ENCODE data around the gene ZNF263.

The ZNF263 gene

DNA sequence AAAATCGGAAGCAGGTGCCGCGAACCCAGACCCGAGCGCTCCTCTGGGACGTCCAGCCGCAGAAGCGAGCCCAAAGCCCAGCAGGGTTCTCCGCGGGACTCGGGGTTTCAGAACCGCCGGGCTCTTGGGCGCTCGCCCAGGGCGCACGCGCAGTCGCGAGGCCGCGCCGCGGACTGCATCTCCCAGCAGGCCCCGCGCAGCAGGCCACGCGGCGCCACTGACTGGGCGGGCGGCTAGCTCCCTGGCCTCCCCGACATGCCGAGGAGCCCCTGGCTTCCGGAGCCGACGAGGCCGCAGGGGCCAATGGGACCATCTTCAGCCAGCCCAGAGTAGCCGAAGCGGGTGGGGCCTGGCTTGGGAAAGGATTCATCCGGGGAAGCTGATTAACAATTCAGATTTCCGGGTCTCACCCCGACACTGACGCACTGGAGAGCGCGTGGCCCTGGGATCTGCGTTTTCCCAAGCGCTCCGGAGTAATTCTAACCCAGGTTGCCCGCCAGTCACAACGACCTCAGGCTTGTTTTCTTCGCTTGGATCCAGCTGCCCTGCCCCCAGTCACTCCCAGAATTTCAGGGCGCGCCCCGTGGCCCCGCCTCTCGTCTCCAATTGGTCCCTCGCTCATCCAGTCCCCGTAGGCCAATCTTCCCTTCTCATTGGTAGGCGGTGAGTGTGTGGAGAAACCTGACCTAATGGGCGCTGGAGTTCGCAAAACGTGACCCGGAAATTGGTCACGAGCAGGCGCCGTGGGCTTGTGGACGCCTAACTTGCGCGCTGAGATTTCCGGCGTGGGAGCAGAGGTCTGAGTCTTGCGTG, at the start of gene ZNF263:
Gene ZNF263, plus strand, starts transcription at position 762 of the 813 bp plus-strand sequence. CDS start 328 bp downstream, outside the sequence.
- DNase-seq (ENCODE audit: low read depth, low spot score) = peak; percentile 90

DNA sequence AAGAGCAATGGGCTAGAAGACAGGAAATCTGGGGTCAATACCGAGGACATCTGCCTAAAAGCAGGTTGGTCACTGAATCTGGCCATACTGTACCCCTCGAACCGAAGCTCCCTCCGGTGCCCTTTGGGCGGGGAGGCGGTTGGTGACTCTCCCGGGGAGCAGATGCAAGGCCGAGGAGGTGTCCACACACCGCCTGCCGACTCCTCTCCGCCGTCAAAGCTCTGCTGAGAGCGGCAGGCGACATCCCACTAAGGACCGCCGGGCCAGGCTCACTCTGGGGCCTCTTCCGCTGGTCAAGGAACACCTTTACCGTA, 48.8 kb upstream of the ZNF263 start:
- no peak for DNase-seq (ENCODE audit: low read depth, low spot score)

DNA sequence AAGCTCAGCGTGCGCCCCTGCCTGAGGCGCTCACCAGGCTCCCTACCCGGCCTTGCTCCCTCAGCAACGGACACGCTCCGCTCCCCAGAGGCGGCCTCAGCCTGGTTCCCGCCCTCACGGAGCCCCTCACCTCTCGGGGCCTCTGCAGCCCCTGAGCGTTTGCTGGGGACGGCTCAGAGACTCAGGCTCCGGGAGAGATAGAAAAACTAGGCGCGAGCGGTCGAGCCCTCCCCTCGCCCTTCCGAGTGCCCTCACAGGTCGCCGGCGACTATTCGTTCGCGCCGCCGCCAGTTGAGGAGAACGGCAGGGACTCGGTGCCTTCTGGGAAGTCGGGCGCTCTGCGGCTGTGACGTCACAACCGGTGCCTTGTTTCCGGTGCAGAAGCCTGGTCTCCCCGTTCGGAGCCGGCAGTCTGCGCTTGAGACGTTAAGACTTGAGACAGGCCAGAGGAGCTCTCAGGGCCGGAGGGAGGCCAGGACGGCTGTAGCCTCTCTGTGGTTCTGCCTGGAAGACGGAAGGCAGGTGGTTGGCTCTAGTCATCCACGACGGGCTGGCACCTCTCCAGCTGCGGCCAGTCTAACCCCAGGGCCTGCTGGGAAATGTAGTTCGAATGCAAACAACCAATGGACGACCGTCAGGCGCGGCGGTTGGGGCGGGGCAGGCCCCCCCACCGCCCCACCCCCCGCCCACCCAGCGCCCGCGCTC, 48.3 kb upstream of the ZNF263 start, which contains the start of gene ZNF200:
Gene ZNF200, minus strand, starts transcription at position 302 of the 705 bp plus-strand sequence. CDS start 1,403 bp downstream, outside the sequence.
- peak; percentile 83 for DNase-seq (ENCODE audit: low read depth, low spot score)

DNA sequence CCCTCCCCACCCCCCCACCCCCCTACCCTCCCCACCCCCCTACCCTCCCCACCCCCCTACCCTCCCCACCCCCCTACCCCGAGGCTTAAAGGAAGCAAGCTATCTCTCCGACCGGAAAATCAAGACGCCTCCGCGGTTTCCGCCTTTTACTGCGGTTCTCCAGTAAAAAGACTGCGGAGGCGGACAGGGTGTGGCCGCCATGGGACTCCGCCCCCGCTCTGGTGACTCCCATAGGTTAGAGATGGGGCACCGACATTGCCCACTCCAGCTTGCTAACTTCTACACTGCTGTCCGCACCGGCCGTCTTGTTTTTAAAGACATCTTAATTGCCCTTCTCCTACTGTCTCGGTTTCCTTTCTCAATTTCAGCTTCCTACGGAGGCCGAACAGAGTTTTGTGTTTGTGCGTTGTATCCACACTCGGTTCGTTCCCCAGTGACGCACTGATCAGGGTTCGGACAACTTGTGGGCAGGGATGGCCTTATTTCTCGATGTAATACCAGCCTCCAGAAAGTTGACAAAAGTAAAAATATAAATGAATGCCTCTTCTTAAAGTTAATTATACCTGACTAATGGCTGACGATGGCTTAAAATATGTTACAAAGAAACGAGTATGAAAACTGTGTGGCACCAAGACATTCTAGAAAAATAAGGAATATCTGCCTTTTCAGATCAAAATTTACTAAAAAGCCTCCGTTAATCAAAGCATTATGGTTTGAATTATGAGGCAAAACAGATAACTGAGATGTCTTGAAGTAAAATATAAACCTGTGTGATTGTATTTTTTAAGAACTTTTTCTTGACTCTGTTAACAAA, 47.2 kb upstream of the ZNF263 start:
- no peak for DNase-seq (ENCODE audit: low read depth, low spot score)

DNA sequence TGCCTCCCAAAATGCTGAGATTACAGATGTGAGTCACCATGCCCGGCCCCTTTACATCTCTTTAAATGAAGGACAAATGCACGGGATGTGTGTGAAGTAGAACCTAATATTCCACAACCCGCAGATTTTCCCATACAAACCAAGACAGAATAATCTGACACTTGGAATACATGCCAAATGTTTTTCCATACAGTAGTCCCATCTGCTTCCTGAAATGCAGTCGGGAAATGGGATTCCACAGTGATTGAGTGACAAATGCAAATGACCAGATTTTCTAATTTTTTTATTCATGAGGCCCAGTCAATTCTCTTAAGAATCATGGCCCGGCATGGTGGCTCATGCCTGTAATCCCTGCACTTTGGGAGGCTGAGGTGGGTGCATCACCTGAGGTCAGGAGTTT, 41.5 kb upstream of the ZNF263 start:
- no peak for DNase-seq (ENCODE audit: low read depth, low spot score)

DNA sequence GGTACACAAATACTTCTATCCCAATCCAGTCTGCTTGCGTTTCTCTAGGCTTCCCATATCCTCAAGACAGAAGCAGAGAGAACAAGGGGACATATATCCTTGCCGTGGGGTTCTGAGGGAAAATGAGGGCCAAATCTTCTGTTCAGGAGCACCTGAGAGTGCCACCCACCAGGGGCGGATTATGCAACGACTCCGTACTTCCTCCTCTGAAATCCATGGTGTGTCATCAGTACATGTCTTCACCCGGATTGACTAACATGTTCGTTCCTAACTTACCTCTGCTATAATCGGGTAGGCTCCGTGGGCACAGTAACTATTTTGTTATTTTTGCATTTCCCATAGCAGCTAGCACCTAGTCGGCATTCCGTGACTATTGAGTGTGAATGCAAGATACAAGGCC, 40.6 kb upstream of the ZNF263 start:
- no peak for DNase-seq (ENCODE audit: low read depth, low spot score)

DNA sequence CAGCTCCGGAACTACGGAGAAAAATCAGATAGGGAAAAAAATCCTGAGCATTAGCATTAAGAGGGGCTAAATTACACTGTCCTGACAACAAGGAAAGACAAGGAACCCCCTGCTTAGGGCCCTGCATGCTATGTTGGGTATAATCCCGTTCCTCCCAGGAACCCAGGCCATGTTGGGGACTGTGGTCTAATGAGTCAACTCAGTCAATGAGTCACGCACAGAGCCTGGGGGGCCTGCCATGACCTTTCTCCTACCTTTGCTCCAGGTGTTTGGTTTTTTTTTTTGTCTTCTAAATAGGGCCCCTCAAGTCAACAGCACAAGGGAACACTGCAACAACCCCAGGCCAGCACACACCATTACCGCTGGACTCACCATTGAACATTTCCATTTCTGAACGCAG, 39.4 kb upstream of the ZNF263 start:
- no peak for DNase-seq (ENCODE audit: low read depth, low spot score)

DNA sequence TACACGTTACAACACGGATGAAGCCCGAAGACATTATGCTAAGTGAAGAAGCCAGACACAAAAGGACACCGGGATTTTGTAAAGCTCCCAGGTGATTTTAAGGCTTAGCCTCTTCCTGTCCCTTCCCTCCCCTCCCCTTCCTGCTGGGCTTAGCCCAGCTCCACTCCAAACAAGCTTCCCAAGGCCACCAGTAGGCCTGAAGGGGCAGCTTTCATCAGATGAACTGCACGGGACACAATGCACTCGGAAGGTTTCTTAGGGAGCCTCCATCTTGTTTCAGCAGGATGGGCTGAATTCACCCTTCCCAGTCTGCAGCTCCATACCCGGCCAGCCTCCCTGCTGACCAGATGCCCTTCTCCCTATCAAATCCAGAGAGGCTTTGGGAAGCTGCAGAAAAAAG, 37.3 kb upstream of the ZNF263 start:
- DNase-seq (ENCODE audit: low read depth, low spot score) = no peak

DNA sequence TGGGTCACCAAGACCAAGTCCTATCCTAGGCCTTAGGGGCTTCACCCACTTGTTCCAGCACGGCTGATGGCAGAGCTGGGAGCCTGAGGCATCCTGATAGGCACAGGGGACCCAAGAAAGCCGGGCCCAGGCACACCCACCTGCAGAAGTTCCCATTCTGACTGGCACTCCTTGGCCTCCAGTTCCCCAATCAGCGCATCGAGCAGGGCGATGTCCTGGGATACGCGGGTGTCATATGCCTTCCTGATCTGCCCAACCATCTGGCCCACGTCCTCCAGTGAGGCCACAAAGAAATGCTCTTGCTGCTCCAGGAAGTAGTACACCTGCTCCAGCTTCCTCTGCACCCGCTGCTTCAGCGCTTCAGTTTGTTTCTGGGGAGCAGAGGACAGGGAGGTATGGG, 36.4 kb upstream of the ZNF263 start:
- no peak for DNase-seq (ENCODE audit: low read depth, low spot score)

DNA sequence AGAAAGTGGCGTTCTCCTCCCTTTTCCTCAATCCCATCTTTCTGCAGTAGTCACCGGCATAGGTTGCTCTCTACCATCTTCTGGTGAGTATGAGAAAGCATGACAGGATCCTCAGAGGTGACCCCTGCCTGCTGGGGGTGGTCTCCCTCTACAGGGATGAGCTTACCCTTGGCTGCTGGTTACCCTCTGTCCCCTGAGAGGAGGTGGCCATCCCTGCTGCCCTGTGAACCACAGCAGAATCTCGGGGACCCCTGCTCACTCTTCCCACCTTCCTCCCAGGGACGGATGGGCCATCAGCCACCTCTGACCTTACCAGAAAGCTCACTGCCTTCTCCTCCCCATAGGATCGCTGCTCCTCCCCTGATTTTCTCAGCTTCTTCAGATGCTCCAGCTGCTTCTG, 34.7 kb upstream of the ZNF263 start:
- no peak for DNase-seq (ENCODE audit: low read depth, low spot score)

DNA sequence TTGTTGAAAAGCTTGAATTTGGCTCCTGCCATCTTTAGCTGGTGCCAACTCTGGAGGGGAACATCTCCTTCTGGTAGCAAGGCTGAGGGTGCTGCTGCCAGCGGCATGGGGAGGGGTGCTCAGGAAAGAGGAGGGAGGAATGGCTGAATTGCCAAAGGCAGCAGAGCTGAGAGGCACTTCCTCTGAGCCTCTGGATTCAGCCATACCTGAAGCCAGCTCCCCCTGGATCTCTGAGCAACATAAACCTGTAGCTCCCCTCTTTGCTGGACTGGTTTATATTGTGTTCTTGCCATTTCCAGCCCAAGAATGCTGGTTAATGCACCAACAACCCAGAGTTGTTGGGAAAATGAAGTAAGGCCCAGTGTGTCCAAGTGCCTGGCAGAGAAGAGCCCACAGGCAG, 34.3 kb upstream of the ZNF263 start:
- DNase-seq (ENCODE audit: low read depth, low spot score) = no peak

DNA sequence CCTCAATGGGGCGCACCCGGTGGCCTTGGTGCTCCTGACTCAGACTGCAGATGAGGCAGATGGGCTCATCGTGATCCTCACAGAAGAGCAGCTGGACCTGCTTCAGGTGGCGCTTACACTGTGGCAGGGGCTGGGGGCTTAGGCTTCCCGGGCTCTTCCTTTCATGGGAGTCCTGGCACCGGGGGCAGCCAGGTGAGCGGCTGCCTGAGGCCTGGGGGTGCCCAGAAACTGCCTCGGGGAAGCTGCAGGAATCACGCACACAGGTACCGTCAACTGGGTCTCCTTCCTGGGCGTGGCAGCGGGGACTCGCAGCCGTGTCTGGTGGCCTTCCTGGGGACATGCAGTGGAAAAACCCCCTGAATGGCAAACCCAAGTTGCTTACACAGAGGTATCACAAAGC, 33.8 kb upstream of the ZNF263 start:
- DNase-seq (ENCODE audit: low read depth, low spot score) = no peak

DNA sequence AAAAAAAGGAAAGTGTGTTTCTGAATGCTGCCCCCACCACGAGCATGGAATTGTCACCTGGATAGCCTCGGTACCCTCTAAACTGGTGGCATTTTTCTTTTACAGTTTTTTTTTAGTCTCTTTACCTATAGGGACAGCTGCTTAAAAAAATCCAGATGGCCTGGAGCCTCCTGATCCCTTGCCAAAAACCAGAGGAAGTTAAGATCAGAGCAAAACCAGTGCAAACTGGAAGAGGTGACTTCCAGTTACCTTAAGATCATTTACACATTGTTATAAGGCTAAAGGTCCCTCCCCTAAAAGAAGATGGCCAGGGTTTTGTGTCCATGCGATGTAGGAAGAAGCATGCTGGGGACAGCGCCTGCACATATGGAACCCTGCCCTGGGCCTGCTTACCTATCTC, 30.3 kb upstream of the ZNF263 start:
- no peak for DNase-seq (ENCODE audit: low read depth, low spot score)

DNA sequence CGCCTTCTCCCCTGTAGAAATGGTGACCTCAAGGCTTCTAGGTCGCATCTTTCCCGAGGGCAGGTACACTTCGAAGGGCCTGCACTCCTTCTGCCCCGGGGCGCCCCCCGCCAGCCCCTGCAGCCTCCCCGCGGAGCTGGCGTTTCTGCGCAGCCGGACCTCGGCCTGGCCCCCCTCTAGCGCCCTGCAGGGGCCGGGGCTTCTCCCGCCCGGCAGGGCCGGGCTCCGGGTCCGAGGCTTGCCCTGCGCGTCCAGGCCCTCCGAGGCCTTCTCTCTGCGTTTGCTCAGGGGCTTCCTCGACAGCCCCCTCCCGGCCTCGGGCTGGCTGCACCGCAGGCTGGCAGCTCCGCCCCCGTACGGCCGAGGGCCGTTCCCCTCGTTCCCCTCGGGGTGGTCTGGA, 29.0 kb upstream of the ZNF263 start:
- DNase-seq (ENCODE audit: low read depth, low spot score) = no peak

DNA sequence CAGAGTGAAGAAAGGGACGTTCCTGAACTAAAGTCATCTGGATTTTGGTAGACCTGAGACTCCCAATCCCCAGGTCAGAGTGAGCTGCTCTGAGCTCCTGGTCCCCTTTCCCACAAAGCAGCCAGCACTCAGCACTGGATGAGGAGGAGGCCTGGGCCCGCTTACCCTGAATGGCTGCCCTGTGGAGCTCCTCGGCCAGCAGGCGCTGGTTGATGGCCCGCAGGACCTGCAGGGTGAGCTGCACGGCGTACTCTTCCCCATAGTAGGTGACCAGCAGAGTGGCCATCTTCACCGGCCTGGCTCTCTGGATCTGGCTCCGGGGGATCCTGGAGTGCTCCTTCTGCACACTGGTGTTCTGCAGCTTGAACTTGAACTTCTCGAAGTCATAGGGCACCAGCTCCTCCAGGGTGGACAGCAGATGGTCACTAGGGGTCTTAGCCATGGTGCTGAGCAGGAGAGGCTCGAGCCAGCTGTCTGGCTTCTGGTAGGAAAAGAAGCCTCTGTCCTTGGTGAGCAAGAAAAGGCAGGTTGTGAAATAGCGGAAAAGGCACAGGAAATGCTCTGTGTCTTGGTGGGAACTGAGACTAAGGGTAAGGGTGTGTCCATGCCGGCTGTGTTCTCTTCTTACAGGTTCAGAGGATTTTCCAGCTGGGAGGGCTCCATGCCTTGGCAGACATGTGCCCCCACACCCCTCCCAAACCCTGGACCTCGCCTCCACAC, 27.0 kb upstream of the ZNF263 start, which contains the start of gene MEFV:
Gene MEFV, minus strand, starts transcription at position 488 of the 720 bp plus-strand sequence. Its CDS starts 46 bp downstream, at position 442.
- no peak for DNase-seq (ENCODE audit: low read depth, low spot score)

DNA sequence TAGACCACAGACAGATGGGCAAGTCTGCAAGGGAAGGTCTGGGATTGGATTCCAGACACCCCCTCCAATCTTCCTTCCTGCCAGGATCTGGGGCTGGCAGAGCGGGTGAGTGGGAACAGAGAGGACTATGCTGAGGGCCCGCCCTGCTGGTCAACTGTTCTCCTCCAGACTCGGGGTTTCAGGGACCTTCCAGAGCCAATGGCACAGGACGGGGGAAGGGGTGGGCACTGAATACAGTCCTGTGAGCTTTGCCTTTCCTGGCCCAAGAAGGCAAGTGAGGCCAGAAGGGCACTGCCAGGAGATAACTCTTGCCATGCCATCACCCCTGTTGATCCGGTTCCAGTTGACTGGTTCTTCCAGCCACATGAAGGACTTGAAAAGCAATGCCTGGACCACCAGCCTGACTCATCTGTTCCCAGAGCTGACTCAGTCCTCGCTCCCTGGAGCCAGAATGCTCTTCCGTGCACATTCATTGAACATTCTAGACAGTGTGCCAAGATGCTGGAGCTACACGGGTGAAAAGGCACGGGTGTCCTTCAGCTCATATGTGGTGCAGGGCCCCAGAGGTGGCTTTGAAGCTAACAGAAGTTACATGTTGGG, 26.3 kb upstream of the ZNF263 start:
- DNase-seq (ENCODE audit: low read depth, low spot score) = no peak

DNA sequence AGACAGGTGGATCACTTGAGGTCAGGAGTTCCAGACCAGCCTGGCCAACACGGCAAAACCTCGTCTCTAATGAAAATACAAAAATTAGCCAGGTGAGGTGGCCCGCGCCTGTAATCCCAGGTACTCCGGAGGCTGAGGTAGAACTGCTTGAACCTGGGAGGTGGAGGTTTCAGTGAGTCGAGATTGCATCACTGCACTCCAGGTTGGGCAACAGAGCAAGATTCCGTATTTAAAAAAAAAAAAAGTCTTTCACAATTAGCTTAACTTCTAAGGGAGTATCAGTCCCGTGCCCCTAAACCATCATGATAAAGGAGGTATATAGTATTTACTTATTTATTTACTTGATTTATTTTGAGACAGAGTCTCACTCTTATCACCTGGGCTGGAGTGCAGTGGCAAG, 23.5 kb upstream of the ZNF263 start:
- DNase-seq (ENCODE audit: low read depth, low spot score) = no peak

DNA sequence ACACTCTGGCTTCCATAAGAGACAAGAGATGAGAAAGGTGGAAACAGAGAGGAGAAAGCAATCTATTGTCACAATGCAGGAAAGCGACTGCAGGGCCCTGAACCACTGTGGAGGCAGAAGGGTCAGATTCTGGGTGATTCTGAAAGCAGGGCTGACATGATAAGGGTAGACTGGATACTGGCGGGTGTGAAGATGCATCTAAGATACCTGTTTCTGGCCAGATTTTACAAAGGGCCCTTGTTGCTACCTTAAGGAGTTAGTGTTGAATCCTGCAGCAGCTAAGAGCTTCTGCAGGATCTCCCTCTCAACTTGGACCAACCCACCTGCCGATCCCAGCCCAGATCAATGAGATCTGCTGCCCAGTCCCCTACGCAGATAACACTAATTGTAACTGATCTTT, 20.8 kb upstream of the ZNF263 start:
- no peak for DNase-seq (ENCODE audit: low read depth, low spot score)

DNA sequence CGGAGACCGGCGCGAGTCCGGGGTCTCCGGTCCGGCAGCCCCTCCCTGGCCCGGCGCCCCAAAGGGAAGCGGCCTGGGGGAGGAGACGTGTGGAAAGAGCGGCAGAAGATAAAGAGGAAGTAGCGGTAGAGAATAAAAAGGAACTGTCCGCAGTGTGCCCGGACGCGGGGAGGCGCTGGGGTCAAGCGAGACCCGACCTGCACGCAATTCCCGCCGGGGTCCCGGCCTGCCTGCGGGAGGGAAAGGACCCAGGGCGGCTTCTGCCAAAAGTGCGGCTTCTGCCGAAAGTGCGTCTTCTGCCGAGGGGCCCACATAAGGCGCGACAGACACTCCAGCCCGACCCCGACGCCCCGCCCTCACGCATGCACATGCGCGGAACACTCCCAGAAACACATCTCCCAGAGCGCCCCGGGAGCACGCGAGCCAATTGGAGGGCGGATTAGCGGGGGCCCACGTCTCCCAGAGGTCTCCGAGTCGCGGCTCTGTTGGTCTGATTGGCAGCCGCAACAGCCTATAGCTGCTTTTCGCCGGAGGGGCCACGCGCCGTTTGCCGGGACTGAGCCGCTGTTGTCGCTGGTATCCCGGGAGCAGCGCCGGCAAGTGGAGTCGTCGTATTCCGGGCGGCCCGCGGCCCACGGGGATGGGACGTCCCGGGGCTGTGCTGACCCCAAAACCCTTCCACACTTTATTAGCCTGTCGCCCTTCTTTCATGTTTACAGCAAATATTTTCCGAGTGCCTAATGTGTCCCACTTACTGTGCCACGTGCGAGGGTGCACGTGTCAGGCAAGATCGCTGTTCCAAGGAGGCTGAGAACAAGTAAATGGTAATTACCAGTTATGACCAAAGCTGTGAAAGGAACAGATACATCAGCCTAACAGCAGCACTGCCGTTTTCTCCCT, 18.9 kb upstream of the ZNF263 start:
- DNase-seq (ENCODE audit: low read depth, low spot score) = peak; percentile 93

DNA sequence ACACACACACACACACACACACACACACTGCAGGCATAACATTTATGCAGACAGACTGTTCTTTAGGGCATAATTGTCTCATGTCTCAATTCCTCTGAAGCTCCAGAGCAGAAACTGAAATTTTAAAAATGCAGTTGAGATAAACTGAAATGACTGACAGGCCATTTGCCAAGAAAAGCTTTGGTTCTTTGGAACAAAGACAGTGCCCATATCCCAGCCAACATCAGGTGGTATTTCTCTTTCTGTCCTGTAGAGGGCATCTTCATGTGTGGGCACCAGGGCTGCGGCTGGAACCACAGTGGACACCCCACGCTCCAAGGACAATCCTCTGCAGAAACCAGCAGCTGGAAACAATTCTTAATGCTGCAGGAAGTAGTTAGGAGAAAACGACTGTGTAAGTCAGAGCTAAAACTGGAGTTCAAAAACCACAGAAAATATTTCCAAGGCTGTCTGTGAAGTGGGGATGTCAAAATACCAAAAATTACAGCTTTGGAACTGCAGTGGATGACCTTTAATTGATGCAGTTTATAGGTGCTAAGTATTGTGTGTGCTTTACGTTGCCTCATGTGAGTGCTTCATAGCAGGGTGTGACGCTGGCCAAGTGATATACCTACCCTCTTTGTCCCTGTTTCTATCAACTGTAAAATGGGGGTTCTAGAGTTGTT, 16.3 kb upstream of the ZNF263 start:
- no peak for DNase-seq (ENCODE audit: low read depth, low spot score)
